Suprapubic skin (tissue), 3 donors: ENCODE data around the gene KRTAP19-8.

ENCODE experiments used
- CTCF ChIP-seq, 2 donors: fragments of 200-600 bp in 1 of 2; fragments of 450-650 bp in 1 of 2; sonication (generic) in 1 of 2; IDR thresholded peaks; one replicate each; pipeline ENCODE4 v1.5.1; 2016 to 2019; ENCODE audit warnings: antibody characterized with exemption in 2 of 2, mild to moderate bottlenecking in 1 of 2, moderate library complexity in 1 of 2
- POLR2A ChIP-seq, 2 donors: fragments of 450-650 bp; IDR thresholded peaks; one replicate each; pipeline ENCODE4 v1.6.1; 2017; ENCODE audit warnings: antibody characterized with exemption in 2 of 2, mild to moderate bottlenecking in 2 of 2, moderate library complexity in 2 of 2

GRCh38 chr21:31008355-31008754, 29.9 kb downstream of the KRTAP19-8 start:
- no peak for TF ChIP-seq CTCF (IDR thresholded peaks at IDR 0.05)
- TF ChIP-seq POLR2A (IDR thresholded peaks at IDR 0.05): no peak
